NCI-H2196 treated with DMSO at 0.1 percent for 48 hours (cell line): ENCODE measurements around the gene APOC3.
"Not testable (repeated sequence)": the region's sequence is repeated elsewhere in the genome, so short reads cannot be mapped to it uniquely, and the experiment has no call there.

Source experiments
- DNase-seq: peaks from one replicate; lab custom pipeline; 2025; ENCODE audit not compliant: unreplicated experiment; lab: John Stamatoyannopoulos, UW

APOC3 gene

DNA sequence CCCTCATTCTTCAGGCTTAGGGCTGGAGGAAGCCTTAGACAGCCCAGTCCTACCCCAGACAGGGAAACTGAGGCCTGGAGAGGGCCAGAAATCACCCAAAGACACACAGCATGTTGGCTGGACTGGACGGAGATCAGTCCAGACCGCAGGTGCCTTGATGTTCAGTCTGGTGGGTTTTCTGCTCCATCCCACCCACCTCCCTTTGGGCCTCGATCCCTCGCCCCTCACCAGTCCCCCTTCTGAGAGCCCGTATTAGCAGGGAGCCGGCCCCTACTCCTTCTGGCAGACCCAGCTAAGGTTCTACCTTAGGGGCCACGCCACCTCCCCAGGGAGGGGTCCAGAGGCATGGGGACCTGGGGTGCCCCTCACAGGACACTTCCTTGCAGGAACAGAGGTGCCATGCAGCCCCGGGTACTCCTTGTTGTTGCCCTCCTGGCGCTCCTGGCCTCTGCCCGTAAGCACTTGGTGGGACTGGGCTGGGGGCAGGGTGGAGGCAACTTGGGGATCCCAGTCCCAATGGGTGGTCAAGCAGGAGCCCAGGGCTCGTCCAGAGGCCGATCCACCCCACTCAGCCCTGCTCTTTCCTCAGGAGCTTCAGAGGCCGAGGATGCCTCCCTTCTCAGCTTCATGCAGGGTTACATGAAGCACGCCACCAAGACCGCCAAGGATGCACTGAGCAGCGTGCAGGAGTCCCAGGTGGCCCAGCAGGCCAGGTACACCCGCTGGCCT lies 641 bp downstream of the APOC3 start:
- no peak for DNase-seq

DNA sequence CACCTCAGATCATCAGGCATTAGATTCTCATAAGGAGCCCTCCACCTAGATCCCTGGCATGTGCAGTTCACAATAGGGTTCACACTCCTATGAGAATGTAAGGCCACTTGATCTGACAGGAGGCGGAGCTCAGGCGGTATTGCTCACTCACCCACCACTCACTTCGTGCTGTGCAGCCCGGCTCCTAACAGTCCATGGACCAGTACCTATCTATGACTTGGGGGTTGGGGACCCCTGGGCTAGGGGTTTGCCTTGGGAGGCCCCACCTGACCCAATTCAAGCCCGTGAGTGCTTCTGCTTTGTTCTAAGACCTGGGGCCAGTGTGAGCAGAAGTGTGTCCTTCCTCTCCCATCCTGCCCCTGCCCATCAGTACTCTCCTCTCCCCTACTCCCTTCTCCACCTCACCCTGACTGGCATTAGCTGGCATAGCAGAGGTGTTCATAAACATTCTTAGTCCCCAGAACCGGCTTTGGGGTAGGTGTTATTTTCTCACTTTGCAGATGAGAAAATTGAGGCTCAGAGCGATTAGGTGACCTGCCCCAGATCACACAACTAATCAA lies 2.2 kb downstream of the APOC3 start:
- DNase-seq, result no peak

DNA sequence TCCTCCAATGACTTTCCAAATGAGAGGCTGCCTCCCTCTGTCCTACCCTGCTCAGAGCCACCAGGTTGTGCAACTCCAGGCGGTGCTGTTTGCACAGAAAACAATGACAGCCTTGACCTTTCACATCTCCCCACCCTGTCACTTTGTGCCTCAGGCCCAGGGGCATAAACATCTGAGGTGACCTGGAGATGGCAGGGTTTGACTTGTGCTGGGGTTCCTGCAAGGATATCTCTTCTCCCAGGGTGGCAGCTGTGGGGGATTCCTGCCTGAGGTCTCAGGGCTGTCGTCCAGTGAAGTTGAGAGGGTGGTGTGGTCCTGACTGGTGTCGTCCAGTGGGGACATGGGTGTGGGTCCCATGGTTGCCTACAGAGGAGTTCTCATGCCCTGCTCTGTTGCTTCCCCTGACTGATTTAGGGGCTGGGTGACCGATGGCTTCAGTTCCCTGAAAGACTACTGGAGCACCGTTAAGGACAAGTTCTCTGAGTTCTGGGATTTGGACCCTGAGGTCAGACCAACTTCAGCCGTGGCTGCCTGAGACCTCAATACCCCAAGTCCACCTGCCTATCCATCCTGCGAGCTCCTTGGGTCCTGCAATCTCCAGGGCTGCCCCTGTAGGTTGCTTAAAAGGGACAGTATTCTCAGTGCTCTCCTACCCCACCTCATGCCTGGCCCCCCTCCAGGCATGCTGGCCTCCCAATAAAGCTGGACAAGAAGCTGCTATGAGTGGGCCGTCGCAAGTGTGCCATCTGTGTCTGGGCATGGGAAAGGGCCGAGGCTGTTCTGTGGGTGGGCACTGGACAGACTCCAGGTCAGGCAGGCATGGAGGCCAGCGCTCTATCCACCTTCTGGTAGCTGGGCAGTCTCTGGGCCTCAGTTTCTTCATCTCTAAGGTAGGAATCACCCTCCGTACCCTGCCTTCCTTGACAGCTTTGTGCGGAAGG lies 2.9 kb downstream of the APOC3 start:
- no peak for DNase-seq

DNA sequence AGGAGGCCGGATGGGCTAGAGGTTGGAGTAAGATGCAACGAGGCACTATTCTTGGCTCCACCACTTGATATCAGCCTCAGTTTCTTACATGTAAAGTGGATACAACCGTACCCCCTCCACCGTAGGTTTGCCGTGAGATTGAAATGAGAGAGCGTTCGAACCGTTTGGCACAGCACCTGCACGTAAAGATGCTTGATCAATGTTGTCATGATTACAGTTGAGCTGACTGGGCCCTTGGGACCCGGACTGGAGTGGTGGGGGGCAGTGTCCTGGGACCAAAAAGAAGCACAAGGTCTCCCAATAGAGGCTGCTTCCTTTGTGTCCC lies 3.7 kb downstream of the APOC3 start:
- DNase-seq, result no peak

DNA sequence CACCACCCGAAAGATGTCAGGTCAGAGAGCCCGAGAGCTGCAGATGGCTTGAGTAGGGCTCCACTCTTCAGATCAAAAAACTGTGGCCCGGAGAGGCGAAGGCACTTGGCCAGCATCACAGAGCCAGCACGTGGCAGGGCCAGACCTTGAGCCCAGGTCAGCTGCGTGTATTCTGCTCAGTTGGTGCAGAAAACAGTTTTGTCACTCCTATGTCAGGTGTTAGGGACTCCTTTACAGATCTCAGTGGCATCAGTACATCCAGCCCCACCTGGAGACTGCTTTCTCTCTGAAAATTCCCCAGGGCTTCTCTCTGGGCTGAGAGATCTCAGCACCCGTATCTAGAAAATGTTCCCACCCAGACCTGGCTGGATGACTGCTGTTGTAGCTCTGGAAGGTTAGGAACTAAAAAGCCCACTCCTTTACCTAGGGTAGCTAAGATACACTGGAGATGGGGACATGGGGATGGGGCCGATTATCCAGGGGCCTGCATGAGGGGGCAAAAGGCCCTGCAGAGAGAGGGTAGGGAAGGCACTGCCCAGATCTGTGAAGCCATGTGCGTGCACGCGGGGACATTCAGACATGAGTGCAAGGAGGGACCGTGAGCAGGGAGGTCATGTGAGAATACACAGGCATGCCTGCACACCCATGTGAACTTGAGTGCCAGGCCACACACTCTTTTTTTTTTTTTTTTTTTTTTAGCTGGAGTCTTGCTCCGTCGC lies 4.3 kb downstream of the APOC3 start:
- no peak for DNase-seq

DNA sequence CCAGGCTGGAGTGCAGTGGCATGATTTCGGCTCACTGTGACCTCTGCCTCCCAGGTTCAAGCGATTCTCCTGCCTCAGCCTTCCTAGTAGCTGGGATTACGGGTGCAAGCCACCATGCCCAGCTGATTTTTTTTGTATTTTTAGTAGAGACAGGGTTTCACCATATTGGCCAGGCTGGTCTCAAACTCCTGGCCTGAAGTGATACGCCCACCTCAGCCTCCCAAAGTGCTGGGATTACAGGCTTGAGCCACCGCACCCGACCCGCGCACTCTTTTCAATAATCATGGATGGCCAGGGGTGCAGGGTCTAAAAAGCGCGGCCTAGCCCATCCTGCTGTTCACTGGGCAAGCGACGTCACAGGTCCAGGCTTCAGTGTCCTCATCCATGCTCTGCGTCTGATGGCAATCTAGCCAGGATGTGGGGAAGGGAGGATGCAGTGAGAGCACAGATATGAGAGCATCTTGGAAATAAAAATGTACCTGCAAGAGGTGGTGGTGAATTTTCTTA lies 4.9 kb downstream of the APOC3 start:
- not testable (repeated sequence) for DNase-seq

DNA sequence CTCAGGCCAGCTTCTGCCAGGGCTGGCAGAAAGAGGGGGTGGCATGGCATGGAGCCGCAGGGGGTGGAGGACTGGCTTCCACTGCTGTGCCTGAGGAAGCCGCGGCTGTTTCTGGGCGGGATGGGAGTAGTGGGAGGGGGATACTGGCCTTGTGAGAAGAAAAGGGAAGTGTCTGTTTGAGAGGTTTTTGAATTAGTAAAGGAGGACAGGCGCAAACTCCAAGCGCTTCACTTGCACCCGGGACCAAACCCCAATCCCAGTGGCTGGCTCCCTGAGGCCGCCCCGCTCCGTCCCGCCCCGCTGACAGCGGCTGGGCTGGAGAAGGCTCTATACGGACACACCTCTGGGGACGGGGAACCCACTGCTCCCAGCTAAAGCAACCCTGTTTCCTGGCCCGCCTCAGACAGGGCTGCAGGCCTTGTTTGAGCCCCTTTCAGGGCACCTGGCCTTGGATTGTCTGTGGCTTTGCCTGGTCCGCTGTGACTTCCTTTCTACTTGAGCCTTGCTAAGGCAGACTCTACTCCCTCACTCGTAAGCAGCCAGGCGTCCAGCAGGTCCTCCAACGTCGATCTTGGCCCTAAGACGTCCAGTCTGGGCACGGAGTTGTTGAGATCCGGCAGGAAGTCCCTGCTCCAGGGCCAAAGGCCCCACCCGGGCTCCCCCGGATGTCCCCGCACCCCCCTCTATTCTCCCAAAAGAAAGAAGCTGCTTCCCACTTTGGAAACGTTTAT lies 5.5 kb downstream of the APOC3 start:
- peak; percentile 62 for DNase-seq

DNA sequence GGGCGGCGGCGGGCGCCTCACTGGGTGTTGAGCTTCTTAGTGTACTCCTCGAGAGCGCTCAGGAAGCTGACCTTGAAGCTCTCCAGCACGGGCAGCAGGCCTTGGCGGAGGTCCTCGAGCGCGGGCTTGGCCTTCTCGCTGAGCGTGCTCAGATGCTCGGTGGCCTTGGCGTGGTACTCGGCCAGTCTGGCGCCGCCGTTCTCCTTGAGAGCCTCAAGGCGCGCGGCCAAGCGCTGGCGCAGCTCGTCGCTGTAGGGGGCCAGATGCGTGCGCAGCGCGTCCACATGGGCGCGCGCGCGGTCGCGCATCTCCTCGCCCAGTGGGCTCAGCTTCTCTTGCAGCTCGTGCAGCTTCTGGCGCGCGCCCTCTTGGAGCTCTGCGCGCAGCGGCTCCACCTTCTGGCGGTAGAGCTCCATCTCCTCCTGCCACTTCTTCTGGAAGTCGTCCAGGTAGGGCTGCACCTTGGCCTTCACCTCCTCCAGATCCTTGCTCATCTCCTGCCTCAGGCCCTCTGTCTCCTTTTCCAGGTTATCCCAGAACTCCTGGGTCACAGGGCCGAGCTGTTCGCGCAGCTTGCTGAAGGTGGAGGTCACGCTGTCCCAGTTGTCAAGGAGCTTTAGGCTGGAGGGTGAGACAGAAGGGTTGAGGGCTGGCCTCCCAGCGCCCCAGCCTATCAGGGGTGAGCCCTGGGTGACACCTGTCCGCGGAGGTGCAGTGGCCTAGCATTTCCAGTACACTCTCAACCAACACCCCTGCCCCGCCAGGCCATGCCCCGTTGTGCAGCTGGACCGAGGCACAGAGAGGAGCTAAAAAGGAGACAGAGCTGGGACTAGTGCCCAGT lies 6.3 kb downstream of the APOC3 start:
- DNase-seq, result peak; percentile 92

DNA sequence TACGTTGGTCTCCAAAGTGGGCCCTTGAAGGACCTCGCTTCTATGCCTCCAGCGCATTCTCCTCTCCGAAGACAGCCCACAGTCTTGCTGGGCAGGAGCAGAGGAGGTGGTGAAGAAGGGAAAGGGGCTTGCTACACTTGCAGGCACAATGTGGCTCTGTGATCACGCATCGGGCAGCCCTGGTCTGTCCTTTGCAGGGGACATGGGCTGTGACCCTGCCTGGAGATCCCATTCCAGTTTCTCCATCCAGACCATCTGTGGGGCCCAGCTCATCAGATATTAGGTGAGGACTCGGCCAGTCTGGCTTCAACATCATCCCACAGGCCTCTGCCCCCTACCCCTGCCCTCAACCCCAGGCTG lies 6.9 kb downstream of the APOC3 start:
- DNase-seq, result no peak

DNA sequence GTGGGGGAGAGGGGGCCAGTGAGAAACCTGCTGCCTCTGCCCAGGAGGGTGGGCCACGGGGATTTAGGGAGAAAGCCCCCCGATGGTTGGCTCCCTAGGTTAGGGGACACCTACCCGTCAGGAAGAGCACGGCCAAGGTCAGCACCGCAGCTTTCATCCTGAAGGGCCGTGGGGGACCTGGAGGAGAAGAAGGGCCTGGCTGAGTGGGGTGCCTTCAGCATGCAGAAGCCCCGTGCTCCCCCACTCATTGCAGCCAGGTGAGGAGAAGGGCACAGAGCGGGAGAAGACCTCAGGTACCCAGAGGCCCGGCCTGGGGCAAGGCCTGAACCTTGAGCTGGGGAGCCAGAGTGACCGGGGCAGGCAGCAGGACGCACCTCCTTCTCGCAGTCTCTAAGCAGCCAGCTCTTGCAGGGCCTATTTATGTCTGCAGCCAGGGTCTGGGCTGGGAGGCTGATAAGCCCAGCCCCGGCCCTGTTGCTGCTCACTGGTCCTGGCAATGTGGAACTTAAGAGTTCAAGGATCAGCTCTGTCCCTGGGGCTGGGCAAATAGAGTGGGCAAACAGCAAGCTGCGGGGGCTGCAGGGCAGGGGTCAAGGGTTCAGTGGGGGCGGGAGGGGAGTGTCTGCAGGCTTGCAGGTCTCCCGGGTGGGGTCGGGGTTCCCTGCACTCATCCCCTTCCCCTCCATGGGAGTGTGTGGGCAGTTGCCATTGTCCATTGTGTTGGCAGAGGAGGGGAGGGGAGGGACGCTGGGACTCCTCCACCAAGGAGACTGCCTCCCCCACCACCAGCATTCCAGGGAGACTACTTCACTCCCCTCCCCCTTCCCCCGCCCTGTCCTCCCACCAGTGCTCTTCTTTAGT lies 7.8 kb downstream of the APOC3 start, which contains the start of gene APOA1:
Gene APOA1, minus strand, starts transcription at position 392 of the 861 bp plus-strand sequence. Its CDS starts 235 bp downstream, at position 157.
- no peak for DNase-seq

DNA sequence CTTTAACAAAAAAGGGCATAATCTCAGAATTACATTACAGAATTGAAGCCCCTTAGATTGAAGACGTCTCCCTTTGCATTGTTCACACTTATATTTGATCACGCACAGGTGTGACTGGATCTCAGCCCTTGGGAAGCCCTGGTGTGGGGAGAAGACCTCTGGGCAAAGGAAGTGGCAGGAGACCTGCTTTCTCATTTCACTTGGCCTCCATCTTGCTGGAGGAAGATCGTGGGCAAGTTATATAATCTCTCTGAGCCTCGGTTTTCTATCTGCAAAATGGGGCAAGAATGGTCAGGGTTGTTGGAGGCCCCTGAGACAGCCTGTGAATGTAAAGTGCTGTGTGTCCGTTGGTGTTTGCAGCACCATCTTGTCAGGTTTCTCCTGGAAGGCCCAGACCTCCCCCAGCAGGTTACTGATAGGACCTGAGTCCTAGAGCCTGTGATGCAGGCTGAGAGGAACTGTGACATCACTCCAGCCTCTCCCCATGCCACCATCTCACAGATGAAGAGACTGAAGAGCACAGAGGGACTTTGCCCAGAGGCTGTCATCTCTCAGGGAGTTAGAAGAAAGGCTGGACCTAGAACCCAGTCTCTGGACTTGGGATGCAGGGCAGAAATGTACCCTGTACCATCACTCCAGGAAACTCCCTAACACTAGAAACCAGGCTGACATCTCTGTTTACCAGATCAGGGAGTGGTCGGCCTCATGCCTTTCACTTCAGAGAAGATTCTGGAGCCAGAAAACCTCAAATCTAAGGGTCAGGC lies 8.8 kb downstream of the APOC3 start:
- DNase-seq, result no peak

DNA sequence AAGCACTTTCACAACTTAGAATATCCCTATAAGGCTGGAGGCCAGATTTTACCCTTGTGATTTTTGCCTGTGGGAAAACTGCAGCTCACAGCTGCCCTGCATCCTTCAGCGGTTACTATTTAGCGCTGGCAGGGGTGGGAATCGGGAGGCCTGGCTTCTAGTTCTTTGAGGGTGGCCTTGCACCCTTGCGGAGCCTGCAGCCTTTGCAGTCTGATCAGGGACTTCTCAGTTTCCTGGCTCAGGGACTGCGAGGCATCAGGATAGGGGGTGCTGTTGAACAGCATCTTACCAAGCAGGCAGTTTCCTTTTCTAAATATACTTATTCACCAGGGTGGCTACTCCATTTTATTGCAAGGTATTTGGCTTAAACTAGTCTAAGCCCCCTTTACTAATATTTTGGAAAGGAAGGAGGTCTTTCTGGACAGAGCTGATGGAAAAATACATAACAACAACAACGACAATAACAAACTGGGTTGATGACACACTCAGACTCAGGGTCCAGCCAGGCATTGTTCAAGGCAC lies 10.6 kb downstream of the APOC3 start:
- DNase-seq, result no peak

DNA sequence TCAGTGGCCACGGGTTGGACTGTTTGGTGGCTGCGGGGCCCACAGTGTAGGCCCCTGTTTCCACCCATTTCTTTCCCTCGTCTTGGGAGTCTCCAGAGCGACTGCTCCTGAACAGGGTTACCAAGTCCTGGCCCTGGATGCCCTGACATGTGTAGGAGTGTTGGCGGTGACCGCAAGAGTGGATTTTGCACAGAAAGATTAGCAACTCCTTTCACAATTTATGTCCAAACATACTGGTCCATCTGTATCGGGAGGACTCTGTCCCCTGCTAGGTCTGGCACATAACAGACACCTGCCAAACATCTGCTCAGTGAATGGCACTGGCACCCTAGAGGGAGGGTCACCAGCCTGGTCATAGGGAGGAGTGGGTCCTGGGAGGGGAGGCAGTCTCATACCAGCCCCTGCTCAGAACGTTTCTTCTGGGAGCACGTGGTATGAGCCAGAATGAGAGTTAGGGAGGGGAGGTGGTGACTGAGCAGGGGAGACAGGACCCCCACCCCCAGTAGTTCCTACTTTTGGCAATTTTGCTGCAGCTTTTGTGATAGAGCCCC lies 11.1 kb downstream of the APOC3 start:
- DNase-seq, result no peak

DNA sequence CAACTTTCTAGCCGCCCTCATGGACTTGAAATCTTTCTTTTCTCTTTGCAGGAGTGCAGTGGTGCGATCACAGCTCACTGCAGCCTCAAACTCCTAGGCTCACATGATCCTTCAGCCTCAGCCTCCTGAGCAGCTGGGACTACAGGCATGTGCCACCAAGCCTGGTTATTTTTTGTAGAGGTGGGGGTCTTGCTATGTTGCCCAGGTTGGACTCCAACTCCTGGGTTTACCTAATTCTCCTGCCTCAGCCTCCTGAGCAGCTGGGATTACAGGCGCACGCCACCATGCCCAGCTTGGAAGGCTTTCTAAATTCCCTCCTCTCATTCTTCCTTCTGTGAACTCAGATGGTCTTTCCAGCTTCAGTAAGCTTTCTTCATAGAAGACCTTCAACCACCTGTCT lies 12.4 kb downstream of the APOC3 start:
- DNase-seq, result no peak

DNA sequence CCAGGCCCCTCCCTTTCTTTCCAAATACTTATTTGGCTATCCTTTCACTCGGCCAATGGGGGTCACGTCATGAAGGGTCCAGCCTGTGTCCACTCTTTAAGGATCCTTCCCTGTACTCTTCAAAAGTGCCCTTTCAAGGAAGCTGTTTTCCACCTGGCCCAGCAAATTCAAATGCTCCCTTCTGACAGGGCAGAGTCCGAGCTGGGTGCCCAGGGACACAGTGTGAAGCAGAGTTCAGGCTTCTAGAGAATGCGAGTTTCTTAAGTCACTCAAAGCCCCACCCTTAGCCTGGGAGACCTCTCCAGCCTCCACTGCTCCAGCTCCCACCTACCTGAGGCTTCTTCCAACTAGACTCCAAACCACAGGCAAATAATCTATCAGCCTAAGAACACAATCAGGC lies 13.2 kb downstream of the APOC3 start:
- no peak for DNase-seq

DNA sequence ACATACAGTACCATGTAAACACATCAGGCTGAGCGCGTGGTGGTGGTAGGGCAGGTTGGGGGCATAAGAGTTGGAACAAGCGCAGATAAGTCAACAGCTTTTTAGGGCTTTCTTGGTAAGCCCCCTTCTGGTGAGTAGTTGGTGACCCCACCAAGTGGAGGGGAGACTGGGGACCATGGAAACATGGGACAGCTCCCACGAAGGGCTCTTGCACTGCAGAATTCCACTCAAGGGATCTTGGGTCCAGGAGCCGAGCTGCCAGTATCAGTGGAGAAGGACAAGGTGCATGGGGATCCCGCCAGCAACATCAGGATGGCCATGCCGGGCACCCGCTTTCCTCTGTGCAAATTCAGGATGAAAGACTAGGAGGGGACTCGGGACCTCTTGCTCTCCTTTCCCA lies 14.0 kb downstream of the APOC3 start:
- no peak for DNase-seq

DNA sequence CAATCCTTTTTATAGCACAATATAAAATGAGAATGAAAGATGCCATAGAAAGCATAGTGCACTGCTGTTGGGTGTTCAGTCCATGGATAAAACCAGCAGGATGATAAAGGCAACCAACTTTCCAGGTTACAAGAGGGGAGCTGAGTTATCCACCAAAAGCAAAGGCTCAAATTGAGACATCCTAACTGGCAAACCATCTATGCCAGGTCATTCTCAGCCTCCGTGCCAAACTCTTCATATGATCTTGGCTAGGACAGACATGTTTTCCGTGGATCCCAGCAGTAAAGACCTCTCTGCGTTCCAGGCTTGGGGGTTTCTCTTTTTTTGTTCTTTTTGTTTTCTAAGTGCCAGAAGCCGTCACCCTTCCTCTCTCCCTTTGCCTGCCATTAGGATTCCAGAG lies 15.0 kb downstream of the APOC3 start:
- no peak for DNase-seq
